Medulla oblongata (tissue), 1 donor: ENCODE measurements around the gene FAM72D.
A peak's percentile ranks its signal among the peaks of the same experiment; 100 is the strongest.
"Not testable (repeated sequence)": the region's sequence is repeated elsewhere in the genome, so short reads cannot be mapped to it uniquely, and the experiment has no call there.

Experiments used
- DNase-seq: peaks from one replicate; pipeline ENCODE4 v3.0.0-alpha.2; 2015; ENCODE audit errors: extremely low spot score

Gene FAM72D

GRCh38 chr1:145095284-145096057 lies at the start of gene FAM72D, which contains the start of gene SRGAP2B:
TSS of gene FAM72D (plus strand) at chr1:145095974. CDS start at chr1:145096848, 874 bp downstream.
TSS of gene SRGAP2B (minus strand) at chr1:145095328. CDS start at chr1:145092901, 2,427 bp downstream.
- DNase-seq = not testable (repeated sequence)

GRCh38 chr1:145047553-145047952 lies 48.2 kb upstream of the FAM72D start:
- DNase-seq = not testable (repeated sequence)

GRCh38 chr1:145048181-145048856 lies 47.5 kb upstream of the FAM72D start:
- not testable (repeated sequence) for DNase-seq

GRCh38 chr1:145052019-145052776 lies 43.6 kb upstream of the FAM72D start:
- DNase-seq = not testable (repeated sequence)

- not testable (repeated sequence) for DNase-seq
These were observed 42.3 kb upstream of the FAM72D start for GRCh38 chr1:145053428-145053827.

- not testable (repeated sequence) for DNase-seq
These were observed 40.5 kb upstream of the FAM72D start for GRCh38 chr1:145055217-145055760.

- not testable (repeated sequence) for DNase-seq
These were observed 37.6 kb upstream of the FAM72D start for GRCh38 chr1:145058184-145058583.

- DNase-seq = not testable (repeated sequence)
These were observed 32.5 kb upstream of the FAM72D start for GRCh38 chr1:145063285-145063684.

- not testable (repeated sequence) for DNase-seq
These were observed 31.7 kb upstream of the FAM72D start for GRCh38 chr1:145063941-145064648.

- not testable (repeated sequence) for DNase-seq
These were observed 30.5 kb upstream of the FAM72D start for GRCh38 chr1:145065194-145065826.

- DNase-seq = not testable (repeated sequence)
These were observed 29.3 kb upstream of the FAM72D start for GRCh38 chr1:145066486-145066885.

GRCh38 chr1:145071569-145071968 lies 24.2 kb upstream of the FAM72D start:
- not testable (repeated sequence) for DNase-seq

GRCh38 chr1:145074021-145074559 lies 21.7 kb upstream of the FAM72D start:
- not testable (repeated sequence) for DNase-seq

GRCh38 chr1:145076877-145077276 lies 18.9 kb upstream of the FAM72D start:
- not testable (repeated sequence) for DNase-seq

- DNase-seq = not testable (repeated sequence)
These were observed 17.6 kb upstream of the FAM72D start for GRCh38 chr1:145077872-145078786.

- DNase-seq = not testable (repeated sequence)
These were observed 16.9 kb upstream of the FAM72D start for GRCh38 chr1:145078787-145079370.

- peak; percentile 2 for DNase-seq
These were observed 16.0 kb upstream of the FAM72D start for GRCh38 chr1:145079737-145080136.

- DNase-seq = not testable (repeated sequence)
These were observed 15.6 kb upstream of the FAM72D start for GRCh38 chr1:145080193-145080592.
